CD4-positive, alpha-beta T cell (primary cell): ENCODE results near the gene ANKS1B. TPM values are rescaled to one million over a fixed set of nuclear protein-coding genes. Genes with fewer than 3 reads are reported as not detected.

ENCODE experiments used
- ATAC-seq: fragments of 200-7000 bp; cut with Tn5 transposase; one replicate; pipeline ENCODE4 v1.10.0; 2022; ENCODE audit warnings: mild to moderate bottlenecking; ENCODE audit not compliant: poor library complexity
- CTCF ChIA-PET: fragments of 350-600 bp; sonication (Branson Sonifier 250); formaldehyde crosslinking; loops from one replicate; lab custom pipeline; 2021; ENCODE audit warnings: antibody characterized with exemption, inconsistent platforms; lab: Charles Lee
- POLR2A ChIA-PET: fragments of 350-600 bp; sonication (Branson Sonifier 250); formaldehyde crosslinking; loops from one replicate; lab custom pipeline; 2021; ENCODE audit warnings: antibody characterized with exemption, inconsistent platforms; lab: Charles Lee
- DNase-seq, 14 experiments: peaks; one replicate each; pipeline ENCODE4 v3.0.0-alpha.2; 2013 to 2020; ENCODE audit warnings: mixed read lengths in 2 of 14
- H3K27ac ChIP-seq, 2 donors: one replicate each; pipeline versions ENCODE4 v1.5.1 to v1.7.0; 2013; ENCODE audit warnings: low read length in 2 of 2, low read depth in 1 of 2, mild to moderate bottlenecking in 1 of 2
- H3K27me3 ChIP-seq, 2 experiments: 1 replicate in 1 of 2; 2 replicates in 1 of 2; pipeline versions ENCODE4 v1.6.1 to v1.7.0; 2013; ENCODE audit warnings: low read length in 2 of 2, control low read depth in 1 of 2, mild to moderate bottlenecking in 1 of 2, moderate library complexity in 1 of 2; ENCODE audit not compliant: insufficient read depth in 2 of 2, control insufficient read depth in 1 of 2
- H3K36me3 ChIP-seq: one replicate; pipeline ENCODE4 v1.6.1; 2013; ENCODE audit warnings: low read length, control low read depth; ENCODE audit not compliant: insufficient read depth
- H3K4me1 ChIP-seq: one replicate; pipeline ENCODE4 v1.6.1; 2013; ENCODE audit warnings: low read length, control low read depth; ENCODE audit not compliant: insufficient read depth
- H3K4me3 ChIP-seq: one replicate; pipeline ENCODE4 v1.5.1; 2013; ENCODE audit warnings: mild to moderate bottlenecking, low read length, moderate library complexity
- H3K9me3 ChIP-seq, 2 experiments: 1 replicate in 1 of 2; 2 replicates in 1 of 2; pipeline versions ENCODE4 v1.6.1 to v1.7.0; 2013; ENCODE audit warnings: low read length in 2 of 2, mild to moderate bottlenecking in 2 of 2, control low read depth in 1 of 2, moderate library complexity in 1 of 2; ENCODE audit not compliant: control insufficient read depth in 1 of 2, insufficient read depth in 1 of 2
- H3K27ac Mint-ChIP-seq: one replicate; pipeline ENCODE4 v1.8.0; 2020; ENCODE audit warnings: mixed read lengths
- H3K27me3 Mint-ChIP-seq: one replicate; pipeline ENCODE4 v1.8.0; 2021; ENCODE audit warnings: mixed read lengths
- H3K36me3 Mint-ChIP-seq: one replicate; pipeline ENCODE4 v1.8.0; 2021; ENCODE audit warnings: low read depth, mixed read lengths
- H3K4me1 Mint-ChIP-seq: one replicate; pipeline ENCODE4 v1.8.0; 2021; ENCODE audit warnings: low read depth, mixed read lengths
- H3K4me3 Mint-ChIP-seq: one replicate; pipeline ENCODE4 v1.8.0; 2020; ENCODE audit warnings: mild to moderate bottlenecking, mixed read lengths
- H3K9me3 Mint-ChIP-seq: one replicate; pipeline ENCODE4 v1.8.0; 2020; ENCODE audit warnings: mixed read lengths
- intact Hi-C, 2 experiments: fragments of 100-400 bp; cut with DNase I in 1 of 2; cut with micrococcal nuclease in 1 of 2; formaldehyde crosslinking; loops; one replicate each; pipeline versions ENCODE4 v1.15.1 to v1.9.0; 2023 to 2025; cut with DNase I, micrococcal nuclease
- total RNA-seq, 174 experiments: library from RNA in 2 of 174; stranded (reverse) in 2 of 174; gene quantifications; one replicate each; pipeline ENCODE4 v1.2.3 and lab custom pipeline; 2021 to 2026
- TF ChIP-seq, protein P1 (sequence below): fragments of 200-600 bp; IDR thresholded peaks from one replicate; pipeline ENCODE4 v1.8.0; 2022; ENCODE audit warnings: antibody characterized with exemption, mild to moderate bottlenecking

The ANKS1B gene
- total RNA-seq, 2 experiments from 2014 or later = 0.16 to 1.1 TPM

DNA sequence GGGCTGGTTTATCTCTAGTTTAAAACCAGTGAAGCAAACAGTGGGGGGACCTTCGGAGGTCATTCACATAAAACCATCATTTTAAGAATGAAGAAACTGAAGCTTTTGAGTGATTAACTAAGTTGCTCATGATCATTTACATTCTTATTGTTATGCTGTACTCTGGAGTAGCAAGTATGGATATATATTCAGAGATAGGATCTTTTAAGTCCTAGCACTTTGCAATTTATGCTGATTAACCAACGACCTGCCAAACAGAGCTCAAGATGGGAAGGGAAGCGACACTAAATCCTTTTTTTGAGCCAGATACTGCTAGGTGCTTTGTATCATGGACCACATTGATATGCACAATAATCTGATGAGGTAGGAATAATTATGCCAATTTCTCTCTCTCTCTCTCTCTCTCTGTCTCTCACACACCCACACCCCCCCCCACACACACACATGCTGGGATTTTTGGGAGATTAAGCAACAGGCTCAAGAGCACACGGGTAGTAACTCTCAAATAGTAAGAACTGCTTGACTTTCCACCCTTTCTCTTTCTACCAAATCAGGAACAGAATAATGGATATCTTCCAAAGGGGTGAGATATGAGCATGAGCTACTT is 1036.3 kb downstream of the ANKS1B start:
- Mint-ChIP-seq H3K27me3 (peaks cover 1% of the 10 kb centered on the region), H3K9me3 (no peaks in the 10 kb centered on the region), H3K4me3 (no peak overlapping the region), H3K36me3 (no peaks in the 10 kb centered on the region), H3K27ac (no peak overlapping the region), H3K4me1 (no peaks in the 10 kb centered on the region)
- Histone ChIP-seq H3K4me3 (no peak overlapping the region), H3K9me3 (no peaks in the 10 kb centered on the region), H3K4me1 (no peaks in the 10 kb centered on the region), H3K27ac (no peak overlapping the region), H3K36me3 (no peaks in the 10 kb centered on the region), H3K27me3 (no peaks in the 10 kb centered on the region)
- POLR2A ChIA-PET = no interaction called here
- TF ChIP-seq, protein P1, sequence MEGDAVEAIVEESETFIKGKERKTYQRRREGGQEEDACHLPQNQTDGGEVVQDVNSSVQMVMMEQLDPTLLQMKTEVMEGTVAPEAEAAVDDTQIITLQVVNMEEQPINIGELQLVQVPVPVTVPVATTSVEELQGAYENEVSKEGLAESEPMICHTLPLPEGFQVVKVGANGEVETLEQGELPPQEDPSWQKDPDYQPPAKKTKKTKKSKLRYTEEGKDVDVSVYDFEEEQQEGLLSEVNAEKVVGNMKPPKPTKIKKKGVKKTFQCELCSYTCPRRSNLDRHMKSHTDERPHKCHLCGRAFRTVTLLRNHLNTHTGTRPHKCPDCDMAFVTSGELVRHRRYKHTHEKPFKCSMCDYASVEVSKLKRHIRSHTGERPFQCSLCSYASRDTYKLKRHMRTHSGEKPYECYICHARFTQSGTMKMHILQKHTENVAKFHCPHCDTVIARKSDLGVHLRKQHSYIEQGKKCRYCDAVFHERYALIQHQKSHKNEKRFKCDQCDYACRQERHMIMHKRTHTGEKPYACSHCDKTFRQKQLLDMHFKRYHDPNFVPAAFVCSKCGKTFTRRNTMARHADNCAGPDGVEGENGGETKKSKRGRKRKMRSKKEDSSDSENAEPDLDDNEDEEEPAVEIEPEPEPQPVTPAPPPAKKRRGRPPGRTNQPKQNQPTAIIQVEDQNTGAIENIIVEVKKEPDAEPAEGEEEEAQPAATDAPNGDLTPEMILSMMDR = no peak
- ATAC-seq (no peak), DNase-seq (no peak)
- intact Hi-C loops = no loop called here
- CTCF ChIA-PET = no interaction called here

DNA sequence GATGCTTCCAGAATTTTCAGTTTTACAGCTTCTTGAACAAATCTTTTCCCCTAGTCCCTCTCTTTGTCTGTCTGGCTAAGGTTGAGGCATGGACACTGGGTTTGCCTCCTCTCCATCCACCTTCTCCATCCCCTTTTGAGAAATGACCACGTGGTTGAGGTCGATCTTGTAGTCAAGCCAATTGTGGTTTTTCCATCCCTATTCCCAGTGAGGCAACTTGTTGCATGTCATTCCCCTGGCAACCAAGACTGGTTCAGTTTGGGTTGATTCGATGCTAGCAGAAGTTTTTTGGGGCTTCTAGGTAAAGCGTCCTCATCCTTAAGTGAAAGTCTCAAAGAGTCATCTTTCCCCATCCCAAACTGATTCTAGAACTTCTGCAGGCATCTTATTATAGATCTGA is 1038.9 kb downstream of the ANKS1B start:
- Mint-ChIP-seq H3K27me3 (peaks cover 10% of the 10 kb centered on the region), H3K36me3 (no peaks in the 10 kb centered on the region), H3K9me3 (no peaks in the 10 kb centered on the region), H3K27ac (no peak overlapping the region), H3K4me1 (no peaks in the 10 kb centered on the region), H3K4me3 (no peak overlapping the region)
- no peaks in the 10 kb centered on the region for H3K27me3 ChIP-seq
- H3K27ac ChIP-seq = no peak overlapping the region
- ATAC-seq = no peak
- intact Hi-C loops = no loop called here
- H3K9me3 ChIP-seq = no peaks in the 10 kb centered on the region
- POLR2A ChIA-PET = no interaction called here
- TF ChIP-seq, protein P1 = no peak
- no peak overlapping the region for H3K4me3 ChIP-seq
- CTCF ChIA-PET = no interaction called here
- no peaks in the 10 kb centered on the region for H3K4me1 ChIP-seq
- no peak for DNase-seq
- no peaks in the 10 kb centered on the region for H3K36me3 ChIP-seq

DNA sequence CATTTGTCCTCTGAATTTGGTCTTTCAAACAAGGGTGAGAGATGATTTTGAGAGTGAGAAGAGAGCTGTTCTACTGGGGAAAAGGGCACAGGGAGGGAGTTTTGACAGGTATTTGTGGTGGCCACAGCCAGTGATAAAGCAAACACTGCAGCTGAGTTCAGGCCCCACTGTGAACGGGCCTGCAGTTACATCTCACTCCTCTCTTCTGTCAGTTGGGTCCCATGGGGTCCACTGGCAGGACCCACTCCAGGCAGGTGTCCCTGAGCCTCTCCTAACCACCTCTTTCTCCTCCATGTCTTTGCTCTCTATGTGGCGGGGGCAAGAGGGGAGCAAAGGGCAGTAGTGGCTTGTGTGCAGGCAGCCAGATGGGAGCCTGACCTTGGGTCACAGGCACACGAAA is 1044.8 kb downstream of the ANKS1B start:
- intact Hi-C loops = no loop called here
- no peaks in the 10 kb centered on the region for H3K36me3 Mint-ChIP-seq
- no peak overlapping the region for H3K27ac Mint-ChIP-seq
- TF ChIP-seq, protein P1 = no peak
- Histone ChIP-seq H3K27ac (no peak overlapping the region), H3K27me3 (peaks cover 4% of the 10 kb centered on the region in 2 experiments), H3K4me3 (no peak overlapping the region), H3K4me1 (no peaks in the 10 kb centered on the region), H3K9me3 (no peaks in the 10 kb centered on the region), H3K36me3 (no peaks in the 10 kb centered on the region)
- ChIA-PET CTCF (no interaction called here), POLR2A (no interaction called here)
- peaks cover 5% of the 10 kb centered on the region for H3K9me3 Mint-ChIP-seq
- peaks cover 39% of the 10 kb centered on the region for H3K27me3 Mint-ChIP-seq
- H3K4me1 Mint-ChIP-seq = no peaks in the 10 kb centered on the region
- H3K4me3 Mint-ChIP-seq = no peak overlapping the region
- no peak for DNase-seq
- ATAC-seq = no peak
